ENCODE measurements around the gene SPATA6.

The SPATA6 gene

GRCh38 chr1:48258106-48258505 is 213.9 kb downstream of the SPATA6 start:
- DNase-seq (ENCODE audit: low read depth in 2 of 2, low spot score in 1 of 2): no peak

GRCh38 chr1:48254254-48254653 is 217.8 kb downstream of the SPATA6 start:
- no peak for DNase-seq (ENCODE audit: low read depth in 2 of 2, low spot score in 1 of 2)

- DNase-seq (ENCODE audit: low read depth in 2 of 2, low spot score in 1 of 2): no peak
Measured at GRCh38 chr1:48251821-48252220, 220.2 kb downstream of the SPATA6 start.

- DNase-seq (ENCODE audit: low read depth in 2 of 2, low spot score in 1 of 2): no peak
Measured at GRCh38 chr1:48251323-48251722, 220.7 kb downstream of the SPATA6 start.

GRCh38 chr1:48250572-48250971 is 221.4 kb downstream of the SPATA6 start:
- no peak for DNase-seq (ENCODE audit: low read depth in 2 of 2, low spot score in 1 of 2)

- DNase-seq (ENCODE audit: low read depth in 2 of 2, low spot score in 1 of 2): no peak
Measured at GRCh38 chr1:48249868-48250267, 222.1 kb downstream of the SPATA6 start.

GRCh38 chr1:48248356-48248755 is 223.6 kb downstream of the SPATA6 start:
- DNase-seq (ENCODE audit: low read depth in 2 of 2, low spot score in 1 of 2): no peak

GRCh38 chr1:48246727-48247126 is 225.3 kb downstream of the SPATA6 start:
- DNase-seq (ENCODE audit: low read depth in 2 of 2, low spot score in 1 of 2): no peak

Data from stimulated activated CD8-positive, alpha-beta memory T cell treated with anti-CD3 and anti-CD28 coated beads, Interleukin-4, amount 100 ng/mL, for 4 hours (primary cell).